ENCODE measurements around the gene LRSAM1.

- TF ChIP-seq, protein P1, sequence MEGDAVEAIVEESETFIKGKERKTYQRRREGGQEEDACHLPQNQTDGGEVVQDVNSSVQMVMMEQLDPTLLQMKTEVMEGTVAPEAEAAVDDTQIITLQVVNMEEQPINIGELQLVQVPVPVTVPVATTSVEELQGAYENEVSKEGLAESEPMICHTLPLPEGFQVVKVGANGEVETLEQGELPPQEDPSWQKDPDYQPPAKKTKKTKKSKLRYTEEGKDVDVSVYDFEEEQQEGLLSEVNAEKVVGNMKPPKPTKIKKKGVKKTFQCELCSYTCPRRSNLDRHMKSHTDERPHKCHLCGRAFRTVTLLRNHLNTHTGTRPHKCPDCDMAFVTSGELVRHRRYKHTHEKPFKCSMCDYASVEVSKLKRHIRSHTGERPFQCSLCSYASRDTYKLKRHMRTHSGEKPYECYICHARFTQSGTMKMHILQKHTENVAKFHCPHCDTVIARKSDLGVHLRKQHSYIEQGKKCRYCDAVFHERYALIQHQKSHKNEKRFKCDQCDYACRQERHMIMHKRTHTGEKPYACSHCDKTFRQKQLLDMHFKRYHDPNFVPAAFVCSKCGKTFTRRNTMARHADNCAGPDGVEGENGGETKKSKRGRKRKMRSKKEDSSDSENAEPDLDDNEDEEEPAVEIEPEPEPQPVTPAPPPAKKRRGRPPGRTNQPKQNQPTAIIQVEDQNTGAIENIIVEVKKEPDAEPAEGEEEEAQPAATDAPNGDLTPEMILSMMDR (conservative IDR thresholded peaks at IDR 0.05; ENCODE audit: low read length): no peak
- TF ChIP-seq EZH2phosphoT487 (IDR thresholded peaks at IDR 0.05; ENCODE audit: borderline replicate concordance, low read depth, low read length): no peak
Observed at GRCh38 chr9:127519301-127520166, 68.2 kb downstream of the LRSAM1 start.
